GM18951 (cell line): Measurements from ENCODE around the gene NLK.
"Not testable (repeated sequence)": the region's sequence is repeated elsewhere in the genome, so short reads cannot be mapped to it uniquely, and the experiment has no call there.

Experiments used
- POLR2A ChIP-seq: IDR thresholded peaks from 4 replicates; pipeline ENCODE4 v1.6.1; 2011; ENCODE audit warnings: mild to moderate bottlenecking; ENCODE audit not compliant: insufficient read length, insufficient read depth; ENCODE audit errors: extremely low read depth
- in situ Hi-C: fragments of 300-500 bp; cut with MboI; formaldehyde crosslinking; loops from one replicate; pipeline ENCODE4 v1.12.0; 2022; ENCODE audit warnings: low sequenced_read_pairs, mixed read lengths, inconsistent platforms; ENCODE audit not compliant: unreplicated experiment

The NLK gene

DNA sequence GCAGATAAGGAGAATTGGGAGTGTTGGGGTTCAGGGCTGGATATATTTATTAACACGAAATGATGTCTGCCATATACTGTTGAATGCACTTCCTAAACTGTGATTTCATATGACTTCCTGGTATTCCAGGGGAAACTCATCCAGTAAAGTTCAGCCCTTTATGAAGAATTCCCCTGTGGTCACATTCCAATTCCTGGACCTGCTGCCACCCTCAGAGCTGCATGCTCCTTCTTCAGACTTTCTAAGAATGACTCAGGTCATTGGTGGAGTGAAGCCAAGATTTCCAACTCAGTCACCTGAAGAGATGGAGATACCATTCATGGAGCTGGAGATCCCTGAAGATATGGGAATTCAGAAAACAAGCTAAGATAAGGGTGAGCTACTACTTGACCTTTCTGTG is 162.3 kb downstream of the NLK start:
- in situ Hi-C loops, result no loop called here
- no peak for TF ChIP-seq POLR2A

DNA sequence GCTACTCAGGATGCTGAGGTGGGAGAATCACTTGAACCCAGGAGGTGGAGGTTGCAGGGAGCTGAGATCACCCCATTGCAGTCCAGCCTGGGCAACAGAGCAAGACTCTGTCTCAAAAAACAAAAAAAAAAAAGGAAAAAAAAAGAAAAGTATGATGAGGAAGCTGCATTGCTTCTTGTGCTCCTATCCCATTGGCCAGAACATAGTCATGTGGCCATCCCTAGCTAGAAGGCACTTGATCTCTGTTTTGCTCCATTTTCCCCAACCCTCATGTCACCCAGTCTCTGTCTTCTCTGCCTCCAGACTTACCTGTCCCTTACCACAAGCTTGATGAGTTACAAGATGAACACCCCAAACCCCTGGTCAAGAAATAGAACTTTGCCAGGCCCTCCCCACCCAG is 163.8 kb downstream of the NLK start:
- in situ Hi-C loops, result no loop called here
- TF ChIP-seq POLR2A, result no peak

DNA sequence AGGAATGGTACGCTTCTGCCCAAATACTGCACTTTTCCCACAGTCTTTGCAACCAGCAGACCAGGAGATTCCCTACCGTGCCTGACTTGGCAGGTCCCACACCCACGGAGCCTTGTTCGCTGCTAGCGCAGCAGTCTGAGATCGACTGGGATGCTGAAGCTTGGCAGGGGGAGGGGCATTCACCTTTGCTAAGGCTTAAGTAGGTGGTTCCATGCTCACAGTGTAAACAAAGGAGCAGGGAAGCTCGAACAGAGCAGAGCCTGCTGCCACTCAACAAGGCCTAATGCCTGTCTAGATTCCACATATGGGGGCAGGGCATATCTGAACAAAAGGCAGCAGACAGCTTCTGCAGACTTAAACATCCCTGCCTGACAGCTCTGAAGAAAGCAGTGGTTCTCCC is 169.3 kb downstream of the NLK start:
- TF ChIP-seq POLR2A, result no peak
- in situ Hi-C loops, result no loop called here

DNA sequence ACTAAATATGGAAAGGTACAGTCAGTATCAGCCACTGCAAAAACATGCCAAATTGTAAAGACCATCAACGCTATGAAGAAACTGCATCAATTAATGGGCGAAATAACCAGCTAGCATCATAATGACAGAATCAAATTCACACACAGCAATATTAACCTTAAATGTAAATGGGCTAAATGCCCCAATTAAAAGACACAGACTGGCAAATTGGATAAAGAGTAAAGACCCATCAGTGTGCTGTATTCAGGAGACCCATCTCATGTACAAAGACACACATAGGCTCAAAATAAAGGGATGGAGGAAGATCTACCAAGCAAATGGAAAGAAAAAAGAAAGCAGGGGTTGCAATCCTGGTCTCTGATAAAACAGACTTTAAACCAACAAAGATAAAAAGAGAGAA is 171.1 kb downstream of the NLK start:
- in situ Hi-C loops, result not testable (repeated sequence)

DNA sequence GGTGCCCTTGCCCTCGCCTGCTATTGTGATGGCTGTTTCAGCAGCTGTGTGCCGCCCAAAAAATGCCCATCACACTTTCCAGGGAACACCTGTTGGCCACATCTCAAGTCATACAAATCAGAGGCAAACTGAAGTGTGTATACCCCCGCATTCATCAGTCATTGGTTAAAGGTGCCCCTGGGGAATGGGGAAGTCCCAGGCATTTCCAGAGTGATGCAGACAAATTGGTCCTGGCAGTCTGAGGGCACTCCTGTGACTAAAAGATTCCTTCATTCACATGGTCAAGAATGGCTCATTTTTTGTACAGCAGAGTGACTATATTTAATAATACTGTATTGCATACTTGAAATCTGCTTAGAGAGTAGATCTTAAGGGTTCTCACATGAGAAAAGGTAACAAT is 173.6 kb downstream of the NLK start:
- in situ Hi-C loops, result no loop called here
- TF ChIP-seq POLR2A, result no peak

DNA sequence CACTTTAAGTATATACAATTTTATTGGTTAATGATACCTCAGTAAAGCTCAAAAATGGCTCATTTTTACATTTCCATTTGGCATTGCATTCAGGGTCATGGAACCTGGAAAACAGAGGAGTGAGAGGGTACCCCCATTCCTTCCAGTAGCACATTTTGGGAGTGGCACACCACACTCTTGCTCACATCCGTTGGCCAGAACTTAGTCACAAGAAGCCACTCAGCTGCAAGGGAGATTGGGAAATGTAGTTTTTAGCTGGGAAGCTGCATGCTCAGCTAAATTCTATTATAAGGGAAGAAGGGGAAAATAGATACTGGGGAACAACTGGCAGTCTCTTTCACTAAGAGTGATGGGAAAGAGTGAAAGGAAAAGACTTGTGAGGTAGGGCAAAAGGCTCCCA is 174.1 kb downstream of the NLK start:
- no peak for TF ChIP-seq POLR2A
- in situ Hi-C loops, result no loop called here

DNA sequence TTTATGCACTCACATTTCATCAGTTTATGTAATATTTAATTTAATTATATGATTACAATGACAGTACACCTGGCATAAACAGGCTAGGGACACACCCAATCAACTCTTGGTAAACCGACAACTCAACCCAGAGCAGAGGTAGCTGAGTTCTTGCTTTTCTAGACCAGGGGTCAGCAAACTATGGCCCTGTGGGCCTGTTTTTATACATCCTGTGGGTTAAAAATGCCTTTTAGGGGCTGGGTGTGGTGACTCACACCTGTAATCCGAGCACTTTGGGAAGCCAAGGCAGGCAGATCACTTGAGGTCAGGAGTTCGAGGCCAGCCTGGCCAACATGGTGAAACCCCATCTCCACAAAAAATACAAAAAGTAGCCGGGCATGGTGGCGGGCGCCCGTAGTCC is 177.3 kb downstream of the NLK start:
- TF ChIP-seq POLR2A, result no peak
- in situ Hi-C loops, result no loop called here

DNA sequence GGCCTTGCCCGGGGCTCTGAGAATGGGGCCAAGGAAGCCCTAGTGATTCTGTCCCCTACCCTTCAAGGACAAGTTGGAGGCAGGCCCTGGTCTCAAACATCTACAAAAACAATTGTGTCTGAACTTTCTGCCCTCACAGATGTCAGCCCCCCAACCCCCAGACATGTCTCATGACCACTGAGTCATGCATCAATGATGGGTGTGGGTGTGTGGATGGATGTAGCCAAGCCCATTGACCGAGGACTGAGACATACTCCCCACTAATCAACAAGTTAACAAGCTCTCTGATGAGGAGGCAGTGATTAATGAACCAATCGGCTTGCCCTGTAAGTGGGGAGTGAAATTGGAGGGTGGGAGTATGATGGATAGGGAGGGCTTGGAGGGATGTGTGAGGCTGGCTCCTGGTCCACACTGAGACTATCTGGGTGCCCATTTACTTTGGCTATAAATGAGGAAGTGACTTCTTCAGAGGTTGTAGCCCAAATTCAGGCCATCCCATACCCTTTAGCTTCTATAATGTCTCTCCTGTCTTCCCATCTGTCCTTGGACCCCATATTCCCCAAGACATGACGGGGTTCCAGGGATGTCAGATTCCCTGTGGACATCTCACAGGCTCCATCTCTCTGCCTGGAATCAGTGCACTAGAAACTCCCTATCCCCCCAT is 179.4 kb downstream of the NLK start:
- no peak for TF ChIP-seq POLR2A
- in situ Hi-C loops, result no loop called here

DNA sequence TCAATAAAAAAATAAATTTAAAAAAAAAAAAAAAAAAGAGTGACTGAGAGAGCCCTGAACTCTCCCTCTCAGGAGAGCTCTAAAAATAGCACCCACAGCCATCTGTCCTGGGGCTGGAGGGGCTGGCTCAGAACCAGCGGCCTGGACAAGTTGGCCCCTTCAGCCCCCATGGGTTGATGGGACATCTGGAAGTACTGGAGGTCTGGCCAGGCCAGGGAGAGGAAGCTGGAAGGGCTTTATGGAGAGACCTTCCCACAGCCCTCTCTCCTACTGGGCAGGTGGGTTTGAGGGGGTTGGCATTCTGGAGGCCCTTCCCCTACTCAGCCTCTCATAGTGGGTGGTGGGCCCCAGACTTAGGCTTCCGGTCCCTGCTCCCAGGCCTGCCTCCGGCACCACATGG is 182.8 kb downstream of the NLK start:
- in situ Hi-C loops, result no loop called here
- no peak for TF ChIP-seq POLR2A

DNA sequence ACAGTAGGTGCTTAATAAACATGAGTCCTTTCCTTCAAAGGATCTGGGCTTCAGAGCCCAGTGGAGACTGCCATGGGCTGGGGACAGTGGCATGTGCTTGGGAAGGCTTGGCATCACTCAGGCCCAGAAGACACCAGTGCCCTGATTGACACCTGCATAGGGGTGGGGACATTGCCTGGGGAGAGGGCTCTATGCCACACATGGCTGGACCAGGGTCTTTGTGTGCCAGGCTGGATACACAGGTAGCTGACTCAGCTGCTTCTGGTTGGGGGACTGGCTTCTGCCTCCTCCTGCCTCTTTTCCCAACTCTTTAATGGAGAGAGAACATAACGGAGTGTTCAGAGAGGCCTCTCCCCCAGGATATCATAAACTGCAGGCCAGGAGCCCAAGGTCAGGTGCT is 183.4 kb downstream of the NLK start:
- in situ Hi-C loops, result no loop called here

DNA sequence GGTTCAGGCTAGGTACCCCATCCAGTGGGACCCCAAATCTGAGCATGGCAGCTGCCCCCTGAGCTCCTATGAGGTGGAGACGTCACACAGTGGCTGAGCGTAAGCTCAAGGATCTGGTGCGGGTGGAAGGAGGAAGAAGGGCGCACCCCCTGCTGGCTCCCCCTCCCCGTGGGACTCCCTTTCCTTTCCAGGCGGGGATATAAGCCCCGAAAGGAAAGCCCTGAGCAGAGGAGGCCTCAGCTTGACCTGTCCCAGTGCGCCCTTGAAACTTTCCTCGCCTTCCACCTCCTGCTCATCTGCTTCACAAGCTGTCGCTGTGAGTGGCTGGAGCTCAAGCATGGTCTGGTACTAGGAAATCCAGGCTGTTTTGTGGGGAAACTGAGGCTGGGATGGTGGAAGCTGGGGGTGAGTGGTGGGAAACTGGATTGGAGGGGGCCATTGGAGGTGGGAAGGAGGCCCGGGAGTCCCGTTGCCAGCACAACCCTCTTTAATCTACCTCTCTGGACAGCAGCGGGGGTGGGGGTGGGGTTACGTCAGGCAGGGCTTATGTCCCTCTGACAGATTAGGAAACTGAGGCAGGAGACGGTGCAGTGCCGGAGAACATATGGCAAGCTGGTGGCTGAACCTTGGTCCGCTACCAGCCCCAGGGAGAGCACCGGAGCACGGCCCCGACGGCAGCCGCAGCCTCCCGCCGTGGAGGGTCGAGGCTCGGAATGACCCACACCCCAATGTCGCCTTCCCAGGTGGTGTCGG is 184.3 kb downstream of the NLK start:
- TF ChIP-seq POLR2A, result no peak
- in situ Hi-C loops, result no loop called here

More for the DNA sequence above, 183.4 kb downstream of the NLK start:
- no peak for TF ChIP-seq POLR2A

DNA sequence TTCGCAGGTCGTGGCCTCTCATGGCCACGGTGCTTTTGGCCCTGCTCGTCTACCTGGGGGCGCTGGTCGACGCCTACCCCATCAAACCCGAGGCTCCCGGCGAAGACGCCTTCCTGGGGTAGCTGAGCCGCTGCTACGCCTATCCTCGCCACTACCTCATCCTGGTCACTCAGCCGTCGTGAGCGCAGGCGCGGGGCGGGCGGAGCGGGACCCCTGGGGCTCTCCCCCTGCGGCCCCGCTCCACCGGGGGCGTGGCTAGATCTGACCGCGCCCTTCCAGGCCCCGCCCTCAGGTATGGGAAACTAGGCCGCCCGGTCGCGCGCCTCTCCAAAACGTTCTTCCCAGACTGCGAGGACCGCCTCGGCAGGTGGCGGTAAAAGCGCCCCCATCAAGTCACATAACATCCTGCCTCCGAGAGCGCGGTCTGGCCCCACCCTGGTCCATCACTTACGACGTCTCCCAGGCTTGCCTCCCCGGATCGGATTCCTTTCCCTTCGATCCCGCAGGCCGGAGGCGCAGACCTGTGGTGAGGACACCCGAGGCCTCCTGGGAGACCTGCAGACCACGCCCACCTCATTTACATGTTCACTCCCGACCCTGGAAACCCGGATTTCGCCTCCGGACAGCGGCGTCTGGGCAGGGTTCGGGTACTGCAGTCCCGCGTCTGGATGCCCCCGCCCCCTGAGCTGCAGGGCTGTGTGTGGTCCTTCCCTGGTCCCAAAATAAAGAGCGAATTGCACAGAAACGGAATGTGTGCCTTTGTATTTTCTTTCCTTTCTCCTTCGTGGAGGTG is 185.0 kb downstream of the NLK start:
- in situ Hi-C loops, result no loop called here
- TF ChIP-seq POLR2A, result no peak

DNA sequence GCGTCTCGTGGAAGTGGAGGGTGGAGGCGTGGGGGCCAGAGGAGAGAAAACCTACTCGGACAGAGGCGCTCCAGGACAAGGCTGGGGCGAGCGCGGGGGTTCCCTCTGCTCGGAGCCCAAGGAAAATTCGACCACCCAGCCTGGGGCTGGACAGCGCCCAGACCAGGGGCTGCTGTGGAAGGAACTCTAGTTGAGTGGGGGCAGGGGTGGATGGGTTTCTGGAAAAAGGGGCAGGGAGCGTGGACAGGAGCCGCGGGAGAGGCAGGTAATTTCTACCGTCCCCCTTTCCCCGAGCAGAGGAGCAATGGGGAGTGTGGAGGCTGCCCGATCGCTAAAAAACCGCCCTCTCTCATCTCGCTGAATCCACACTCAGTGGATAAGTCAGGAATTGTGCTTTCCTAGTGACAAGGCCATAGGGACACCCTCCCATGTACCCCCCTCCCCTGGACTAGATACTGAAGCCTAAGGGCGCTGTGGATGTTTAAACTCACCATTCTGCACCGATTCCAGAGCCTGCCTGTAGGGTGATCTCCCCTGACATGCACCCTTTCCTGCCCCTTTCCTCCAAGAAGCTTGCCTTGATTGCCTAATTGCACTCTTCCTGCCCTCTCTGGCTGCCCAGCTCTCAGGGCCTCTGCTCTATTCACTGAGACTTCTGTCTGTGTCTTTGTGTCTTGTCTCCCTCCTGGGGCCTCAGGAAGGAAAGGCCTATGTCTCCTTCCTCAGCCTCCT is 185.8 kb downstream of the NLK start:
- no peak for TF ChIP-seq POLR2A
- in situ Hi-C loops, result no loop called here

DNA sequence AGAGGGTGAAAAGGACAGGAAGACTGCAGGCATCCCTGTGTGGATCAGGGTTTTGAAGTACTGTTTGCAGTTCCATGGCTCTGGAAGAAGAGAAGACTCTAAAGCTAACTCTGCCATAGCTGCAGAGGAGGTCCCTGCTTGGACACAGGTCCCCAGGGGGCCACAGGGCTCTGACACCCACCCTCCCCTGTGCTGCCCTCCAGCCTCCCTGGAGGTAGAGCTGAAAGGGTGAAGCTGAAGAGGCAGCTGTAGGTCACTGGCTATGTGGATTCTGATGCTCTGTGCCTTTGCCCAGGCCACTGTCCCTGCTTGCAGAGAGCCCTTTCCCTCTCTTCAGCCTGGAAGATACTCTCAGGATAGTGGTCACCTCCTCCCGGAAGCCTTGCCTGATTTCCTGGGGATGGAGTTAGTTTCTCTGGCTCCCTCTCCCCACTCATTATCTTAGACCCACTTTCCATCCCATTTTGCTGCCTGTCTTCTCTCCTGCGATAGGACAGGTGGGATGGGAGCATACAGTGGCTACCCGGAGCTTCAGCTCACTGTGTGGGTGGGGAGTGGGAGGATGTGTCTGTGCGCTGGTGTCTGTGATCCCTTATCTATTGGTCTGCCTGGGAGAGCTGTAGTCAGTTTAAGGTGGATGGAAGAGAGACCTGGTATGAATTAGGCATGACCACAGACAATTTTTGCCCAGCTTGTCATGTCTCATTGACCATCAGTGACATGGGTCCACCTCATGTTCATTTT is 186.7 kb downstream of the NLK start:
- in situ Hi-C loops, result no loop called here
- no peak for TF ChIP-seq POLR2A
